ENCODE measurements around the gene AK1. TPM values are rescaled to one million over a fixed set of nuclear protein-coding genes. Genes with fewer than 3 reads are reported as not detected.

AK1 gene
- total and polyA plus RNA-seq, 2 donors (not counting 3 experiments of a cell fraction or from before 2014, with no cell fraction given), result 115 to 148 TPM

DNA sequence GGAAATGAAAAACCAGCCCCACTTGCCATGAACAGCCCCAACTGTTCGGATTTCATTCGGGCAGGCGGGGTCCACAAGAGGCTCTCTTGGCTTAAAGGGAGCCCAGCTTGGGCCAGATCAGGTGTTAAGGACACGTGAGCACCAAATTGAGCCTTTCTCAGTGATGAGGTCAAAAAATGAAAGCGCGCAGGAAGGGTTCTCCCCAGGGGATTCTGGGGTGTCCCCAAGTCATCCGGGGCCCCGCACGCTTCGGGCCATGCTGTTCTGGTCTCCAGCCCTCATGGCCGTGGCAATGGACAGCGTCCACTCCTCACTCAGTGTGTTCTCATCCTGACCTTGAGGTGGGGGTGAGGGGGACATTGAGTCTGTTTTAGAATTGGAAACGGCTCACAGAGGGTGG, 10.9 kb downstream of the AK1 start:
- Histone ChIP-seq H2AFZ (ENCODE audit: low read depth, low read length) (no peak overlapping the region), H4K20me1 (replicated peaks; ENCODE audit: control insufficient read depth, extremely low read depth, insufficient read depth, low read length) (no peaks in the 10 kb centered on the region), H3K4me2 (ENCODE audit: insufficient read depth, low read length) (no peak overlapping the region), H3K9me3 (replicated peaks; ENCODE audit: control insufficient read depth, insufficient read depth, low read length) (no peaks in the 10 kb centered on the region), H3K36me3 (ENCODE audit: control insufficient read depth in 2 of 2, extremely low read depth in 1 of 2, insufficient read depth in 2 of 2, low read length in 2 of 2) (peaks cover 0 to 10% of the 10 kb centered on the region in 2 experiments), H3K27ac (ENCODE audit: insufficient read depth, low read depth, low read length) (no peak overlapping the region), H3K9me1 (replicated peaks; ENCODE audit: control insufficient read depth, extremely low read depth, insufficient read depth, low read length) (no peaks in the 10 kb centered on the region), H3K27me3 (ENCODE audit: control insufficient read depth in 2 of 2, insufficient read depth in 2 of 2, low read length in 2 of 2) (no peaks in the 10 kb centered on the region), H3K4me1 (ENCODE audit: control insufficient read depth, extremely low read depth, insufficient read depth, low read length) (peaks cover 31% of the 10 kb centered on the region), H3K4me3 (replicated peaks in 1 of 3; ENCODE audit: insufficient read depth in 1 of 3, low read depth in 1 of 3, low read length in 3 of 3) (no peak overlapping the region), H3K9ac (replicated peaks; ENCODE audit: extremely low read depth, insufficient read depth, low read length) (no peak overlapping the region), H3K79me2 (ENCODE audit: control insufficient read depth, insufficient read depth, low read length) (no peaks in the 10 kb centered on the region)
- TSS peak; percentile 35 for BruUV-seq (replicated peaks)
- POLR2A ChIA-PET, result no interaction called here
- FAIRE-seq (no peak), DNase-seq (ENCODE audit: low read depth, low spot score) (no peak)
- dilution Hi-C loops (cut with MboI; ENCODE audit: extremely low pct_ligation_motif_present, low sequenced_read_pairs), result no loop called here
- intact Hi-C loops (cut with micrococcal nuclease), result loop anchor here (5.0 kb wide), 1 partner anchor 274 kb away; no protein-coding TSS in a partner anchor
- TF ChIP-seq POLR2AphosphoS5 (IDR thresholded peaks at IDR 0.05; ENCODE audit: insufficient read depth, low read depth, low read length) (no peak), POLR2A (IDR thresholded peaks at IDR 0.05; ENCODE audit: low read depth, low read length) (no peak), FOS (IDR thresholded peaks at IDR 0.05; ENCODE audit: borderline replicate concordance, insufficient read depth, low read length) (no peak), EZH2 (IDR thresholded peaks at IDR 0.05; ENCODE audit: borderline replicate concordance, low read depth, low read length, severe bottlenecking) (no peak), MAX (IDR thresholded peaks at IDR 0.05; ENCODE audit: insufficient read depth, insufficient read length) (no peak)
- CTCF ChIA-PET, result interaction anchor here (3.5 to 4.5 kb wide), 2 partner anchors 12 kb away, joined by 12 to 101 read pairs; partner anchors contain the start of gene ENG

GRCh38 chr9:127865645-127866464, 11.6 kb downstream of the AK1 start:
- DNase-seq (ENCODE audit: low read depth, low spot score) (no peak), FAIRE-seq (no peak)
- no peak overlapping the region for H3K9ac ChIP-seq (replicated peaks; ENCODE audit: extremely low read depth, insufficient read depth, low read length)
- H3K4me2 ChIP-seq (ENCODE audit: insufficient read depth, low read length), result no peak overlapping the region
- CTCF ChIA-PET, result interaction anchor here (1.2 to 3.5 kb wide), 2 partner anchors 11 to 30 kb away, joined by 4 to 12 read pairs; partner anchors contain the start of gene ENG
- H3K27ac ChIP-seq (ENCODE audit: insufficient read depth, low read depth, low read length), result no peak overlapping the region
- intact Hi-C loops (cut with micrococcal nuclease), result loop anchor here (5.0 kb wide), 1 partner anchor 274 kb away; no protein-coding TSS in a partner anchor
- no peak overlapping the region for H2AFZ ChIP-seq (ENCODE audit: low read depth, low read length)
- TF ChIP-seq GATA2 (IDR thresholded peaks at IDR 0.05; ENCODE audit: insufficient read depth, insufficient read length, low read depth, low read length) (peak; percentile 72), POLR2A (IDR thresholded peaks at IDR 0.05; ENCODE audit: low read depth, low read length) (no peak)
- H3K9me1 ChIP-seq (replicated peaks; ENCODE audit: control insufficient read depth, extremely low read depth, insufficient read depth, low read length), result no peaks in the 10 kb centered on the region
- no peaks in the 10 kb centered on the region for H3K9me3 ChIP-seq (replicated peaks; ENCODE audit: control insufficient read depth, insufficient read depth, low read length)
- BruUV-seq (replicated peaks), result no TSS peak
- H3K4me3 ChIP-seq (replicated peaks in 1 of 3; ENCODE audit: insufficient read depth in 1 of 3, low read depth in 1 of 3, low read length in 3 of 3), result no peak overlapping the region
- dilution Hi-C loops (cut with MboI; ENCODE audit: extremely low pct_ligation_motif_present, low sequenced_read_pairs), result no loop called here
- peaks cover 34% of the 10 kb centered on the region for H3K4me1 ChIP-seq (ENCODE audit: control insufficient read depth, extremely low read depth, insufficient read depth, low read length)
- H3K79me2 ChIP-seq (ENCODE audit: control insufficient read depth, insufficient read depth, low read length), result no peaks in the 10 kb centered on the region
- no peaks in the 10 kb centered on the region for H3K27me3 ChIP-seq (ENCODE audit: control insufficient read depth in 2 of 2, insufficient read depth in 2 of 2, low read length in 2 of 2)
- H4K20me1 ChIP-seq (replicated peaks; ENCODE audit: control insufficient read depth, extremely low read depth, insufficient read depth, low read length), result no peaks in the 10 kb centered on the region
- peaks cover 0 to 5% of the 10 kb centered on the region in 2 experiments for H3K36me3 ChIP-seq (ENCODE audit: control insufficient read depth in 2 of 2, extremely low read depth in 1 of 2, insufficient read depth in 2 of 2, low read length in 2 of 2)
- POLR2A ChIA-PET, result no interaction called here

Data from endothelial cell of umbilical vein (primary cell).